GM21390 (cell line): Measurements from ENCODE around the gene NXPH2.

Experiments used
- ATAC-seq: cut with Tn5 transposase; IDR thresholded peaks from one replicate; pipeline ENCODE4 v1.9.1; 2021; ENCODE audit not compliant: unreplicated experiment

NXPH2 gene

GRCh38 chr2:138640921-138641676 lies 139.1 kb downstream of the NXPH2 start:
- ATAC-seq: no peak

- ATAC-seq: no peak
Measured at GRCh38 chr2:138637686-138638085, 142.5 kb downstream of the NXPH2 start.

- ATAC-seq: no peak
Measured at GRCh38 chr2:138637061-138637460, 143.1 kb downstream of the NXPH2 start.

GRCh38 chr2:138633049-138633448 lies 147.1 kb downstream of the NXPH2 start:
- ATAC-seq: no peak

GRCh38 chr2:138632066-138632620 lies 148.0 kb downstream of the NXPH2 start:
- no peak for ATAC-seq

GRCh38 chr2:138630164-138630563 lies 150.0 kb downstream of the NXPH2 start:
- no peak for ATAC-seq

- no peak for ATAC-seq
Measured at GRCh38 chr2:138626148-138626547, 154.0 kb downstream of the NXPH2 start.

GRCh38 chr2:138622613-138623012 lies 157.6 kb downstream of the NXPH2 start:
- ATAC-seq: no peak

- ATAC-seq: no peak
Measured at GRCh38 chr2:138621139-138621538, 159.1 kb downstream of the NXPH2 start.

- ATAC-seq: no peak
Measured at GRCh38 chr2:138620431-138620830, 159.8 kb downstream of the NXPH2 start.
